Pulmonary artery endothelial cell (primary cell): ENCODE results near the gene PLEKHG3. TPM values are rescaled to one million over a fixed set of nuclear protein-coding genes. Genes with fewer than 3 reads are reported as not detected.
"Not testable (repeated sequence)": the region's sequence is repeated elsewhere in the genome, so short reads cannot be mapped to it uniquely, and the experiment has no call there.

Experiments used
- DNase-seq: peaks from one replicate; pipeline ENCODE4 v3.0.0-alpha.2; 2011; ENCODE audit warnings: low read depth, low spot score
- total RNA-seq: library from RNA; depleted of rRNA; stranded (reverse); fragments of >200 nt; gene quantifications from 2 replicates; pipeline ENCODE4 v1.2.3, GENCODE V29; 2014

PLEKHG3 gene
- total RNA-seq, 1 donor from 2014 or later, result 2.5 TPM

DNA sequence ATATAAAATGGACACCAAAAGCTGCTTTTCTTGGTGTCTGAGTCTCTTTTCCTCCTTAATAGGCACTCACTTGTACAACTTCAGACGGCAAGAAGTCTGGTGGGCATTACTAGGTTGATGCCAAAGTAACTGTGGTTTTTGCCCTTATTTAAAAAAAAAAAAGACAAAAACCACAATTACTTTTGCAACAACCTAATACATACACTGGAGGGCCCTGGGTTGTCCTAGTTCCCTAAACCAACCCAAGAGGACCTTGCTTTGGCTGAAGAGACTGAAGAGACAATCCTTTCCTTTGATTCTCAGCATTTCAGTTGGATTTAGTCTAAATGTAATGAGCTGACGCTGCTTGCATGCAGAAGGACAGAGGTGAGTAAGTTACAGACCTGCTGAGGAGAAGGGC, 16.2 kb upstream of the PLEKHG3 start:
- no peak for DNase-seq

DNA sequence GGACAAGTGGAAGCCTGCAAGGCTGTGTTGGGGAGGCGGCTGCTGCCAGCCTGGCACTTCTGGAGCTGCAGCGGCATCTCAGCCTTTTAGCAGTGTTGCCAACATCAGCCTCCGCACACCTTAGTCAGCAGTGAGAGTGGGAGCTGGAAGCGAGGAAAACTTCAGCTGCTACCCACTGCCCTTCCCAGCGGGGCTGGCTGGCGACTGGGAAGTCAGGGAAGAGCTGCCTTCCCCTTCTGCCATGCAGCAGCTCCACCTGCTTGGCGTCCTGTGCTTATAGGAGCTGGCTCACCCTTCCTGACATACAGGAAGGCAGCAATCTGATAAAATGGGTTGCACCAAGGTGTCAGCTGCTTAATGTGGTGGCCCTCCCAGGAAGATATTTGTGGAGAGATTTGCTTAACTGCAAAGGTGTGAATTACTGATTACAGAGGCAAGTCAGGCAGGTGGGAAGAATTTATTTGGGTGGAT, 15.4 kb upstream of the PLEKHG3 start:
- DNase-seq, result no peak

DNA sequence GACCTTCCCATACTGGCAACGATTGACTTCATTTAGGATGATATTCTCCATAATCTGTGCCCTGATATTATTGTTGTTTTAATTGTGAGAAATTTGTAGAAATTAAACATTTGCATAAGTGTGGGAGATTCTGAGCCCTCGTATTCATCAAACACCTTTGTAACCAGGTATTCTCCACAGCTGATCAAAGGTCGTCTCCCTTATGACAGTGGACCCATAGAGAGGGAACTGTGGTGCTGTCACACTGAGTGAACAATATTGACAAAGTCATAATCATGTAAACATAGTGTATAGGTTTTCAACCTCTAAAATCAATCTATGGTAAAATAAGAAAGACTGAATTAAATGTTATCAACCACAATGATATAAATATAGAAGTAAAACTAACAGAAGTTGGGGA, 14.9 kb upstream of the PLEKHG3 start:
- DNase-seq, result no peak

DNA sequence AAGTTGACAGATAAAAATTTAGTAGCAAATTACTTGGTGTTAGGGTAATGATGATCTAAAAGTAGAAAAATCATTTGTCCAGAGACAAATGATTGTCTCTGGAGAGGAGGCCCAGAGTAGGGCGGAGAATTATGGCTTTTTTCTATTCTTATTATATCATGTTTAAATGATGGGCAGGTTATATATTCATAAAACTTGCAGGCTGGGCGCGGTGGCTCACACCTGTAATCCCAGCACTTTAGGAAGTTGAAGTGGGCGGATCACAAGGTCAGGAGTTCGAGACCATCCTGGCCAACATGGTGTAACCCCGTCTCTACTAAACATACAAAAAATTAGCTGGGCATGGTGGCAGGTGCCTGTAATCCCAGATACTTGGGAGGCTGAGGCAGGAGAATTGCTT, 13.6 kb upstream of the PLEKHG3 start:
- not testable (repeated sequence) for DNase-seq

DNA sequence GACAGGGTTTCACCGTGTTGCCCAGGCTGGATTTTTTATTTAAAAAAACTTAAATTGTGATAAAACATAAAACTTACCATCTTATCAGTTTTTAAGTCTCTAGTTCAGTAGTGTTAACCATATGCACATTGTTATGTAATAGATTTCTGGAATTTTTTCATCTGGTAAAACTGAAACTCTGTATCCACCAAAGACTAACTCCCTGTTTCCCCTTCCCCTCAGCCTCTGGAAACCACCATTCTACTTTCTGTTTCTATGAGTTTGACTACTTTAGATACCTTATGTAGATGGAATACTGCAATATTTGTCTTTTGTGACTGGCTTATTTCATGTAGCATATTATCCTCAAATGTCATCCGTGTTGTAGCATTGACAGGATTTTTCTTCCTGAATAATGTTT, 12.8 kb upstream of the PLEKHG3 start:
- DNase-seq, result no peak

DNA sequence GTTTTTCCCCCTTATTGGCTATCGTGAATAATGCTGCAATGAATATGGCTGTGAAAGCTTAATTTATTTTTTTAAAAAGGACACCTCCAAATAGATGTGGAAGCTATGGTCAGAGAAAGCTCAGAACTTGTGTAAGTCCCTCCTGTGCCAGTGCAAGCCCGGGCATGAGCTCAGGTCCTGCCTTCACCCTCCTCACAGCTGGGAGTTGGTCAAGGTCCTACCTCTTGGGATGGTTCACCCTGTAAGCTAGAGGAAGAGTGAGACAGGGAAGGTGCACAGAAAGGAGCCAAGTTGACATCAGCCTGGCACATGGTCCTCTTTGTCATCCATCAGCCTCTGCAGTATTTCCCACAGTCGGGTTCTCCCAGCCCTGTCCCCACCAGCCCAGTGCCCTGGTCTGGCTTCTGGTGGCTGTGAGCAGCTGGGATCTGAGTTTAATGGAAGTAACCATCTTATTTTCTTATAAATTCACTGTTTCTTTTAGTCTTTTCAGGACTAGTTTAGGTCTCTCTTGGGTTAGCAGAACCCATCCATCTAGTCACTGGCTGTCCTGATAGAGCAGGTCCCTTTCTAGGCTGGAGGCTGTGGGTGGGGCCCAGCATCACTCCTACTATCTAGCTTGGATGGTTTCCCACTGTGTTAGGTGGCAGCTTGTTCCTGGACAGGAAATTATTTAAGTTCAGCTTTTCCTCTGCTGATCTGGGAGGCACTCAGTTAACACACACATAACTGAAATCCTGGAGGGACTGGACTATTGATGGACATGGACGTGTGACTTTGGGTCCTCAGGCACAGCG, 11.8 kb upstream of the PLEKHG3 start:
- no peak for DNase-seq

DNA sequence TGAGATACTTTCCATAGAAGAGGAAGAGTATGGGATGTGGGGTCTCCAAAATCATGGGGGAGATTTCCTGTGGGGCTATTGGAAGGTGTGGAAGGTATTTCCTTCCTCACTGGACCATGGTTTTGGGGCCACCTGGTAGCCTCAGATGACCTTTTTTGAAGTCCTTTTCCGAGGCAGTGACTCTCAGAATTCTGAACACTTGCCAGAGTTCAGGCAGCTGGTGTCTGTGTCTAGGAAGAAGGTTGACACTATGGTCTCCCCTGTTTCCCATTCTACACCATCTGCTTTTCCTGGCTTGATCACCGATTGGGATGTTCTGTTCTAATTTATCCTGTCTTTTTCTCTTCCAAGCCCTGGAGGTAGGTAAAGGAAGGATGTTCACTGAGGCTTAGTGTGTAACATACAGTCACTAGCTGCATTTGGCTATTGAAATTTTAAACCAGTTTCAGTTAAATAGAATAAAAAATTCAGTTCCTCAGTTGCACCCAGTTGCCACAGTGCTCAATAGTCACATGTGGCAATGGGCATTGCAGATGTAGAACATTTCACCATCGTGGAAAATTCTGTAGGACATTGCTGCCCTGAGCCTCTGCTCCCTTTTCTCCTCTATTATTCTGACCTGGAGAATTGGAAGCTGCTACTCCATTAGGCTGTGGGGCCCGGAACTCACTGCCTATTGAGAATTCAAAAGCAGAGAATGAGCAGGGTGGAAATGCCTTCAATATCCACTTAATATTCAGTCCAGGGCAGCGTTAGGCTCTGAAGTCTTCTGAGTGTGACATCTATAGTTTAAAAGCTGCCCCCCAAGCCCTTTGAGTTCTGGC, 11.0 kb upstream of the PLEKHG3 start:
- no peak for DNase-seq

DNA sequence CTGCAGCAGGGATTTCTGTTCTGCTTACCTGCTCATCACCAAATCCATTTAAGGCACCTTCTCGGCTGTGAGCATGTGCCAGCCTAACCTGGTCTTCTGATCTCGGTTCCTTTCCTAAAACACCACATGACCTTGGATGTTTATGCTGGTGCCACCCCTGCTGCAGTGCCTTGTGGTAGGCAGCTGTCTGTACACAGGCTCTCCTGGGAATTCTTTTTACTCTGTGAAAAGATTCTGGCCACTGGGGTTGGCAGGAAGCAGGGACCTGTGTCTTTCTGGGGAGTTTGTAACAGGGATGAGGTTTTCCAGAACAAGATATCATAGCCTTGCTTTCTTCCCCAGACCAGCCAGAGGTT, 10.4 kb upstream of the PLEKHG3 start:
- no peak for DNase-seq

DNA sequence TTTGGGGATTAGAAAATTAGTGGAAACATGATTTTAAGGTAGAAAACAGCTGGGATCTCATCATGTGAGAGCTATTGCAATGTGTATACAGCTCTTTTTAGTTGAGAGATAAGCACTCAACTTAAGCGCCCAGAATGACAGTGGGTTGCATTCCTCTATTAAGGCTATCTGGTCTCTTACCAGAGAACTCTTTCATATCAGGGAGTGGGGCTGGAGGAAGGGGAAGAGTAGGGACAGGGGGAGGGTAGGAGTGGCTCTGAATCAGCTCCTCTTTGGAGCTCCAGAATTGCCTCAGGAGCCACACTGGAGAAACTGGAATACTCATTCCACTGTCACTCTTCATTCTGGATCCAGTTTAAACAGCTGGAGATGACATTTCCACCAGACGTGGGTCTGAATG, 9.2 kb upstream of the PLEKHG3 start:
- DNase-seq, result no peak

DNA sequence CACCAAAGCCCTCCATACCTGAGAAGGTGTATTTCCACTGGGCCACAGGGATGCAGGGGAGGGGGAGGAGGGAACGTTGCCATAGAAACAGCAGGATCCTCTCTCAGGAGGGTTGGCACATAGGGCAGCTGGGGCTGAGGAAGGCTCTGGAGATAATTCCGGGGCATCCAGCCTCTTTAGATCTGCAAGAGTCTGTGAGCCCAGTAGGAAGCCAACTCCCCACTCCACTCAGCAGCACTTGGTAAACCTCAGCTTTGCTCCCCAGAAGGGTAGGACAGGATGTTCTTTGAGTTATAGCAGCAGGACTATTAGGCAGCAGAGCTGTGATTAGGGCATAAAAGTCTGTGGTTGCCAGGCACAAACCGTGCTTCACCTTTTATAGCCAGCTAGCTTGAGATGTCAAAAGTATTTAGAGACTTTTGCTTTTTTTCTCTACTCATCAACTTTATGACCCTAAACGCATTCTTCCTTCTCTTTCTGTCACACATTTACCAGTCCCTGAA, 7.8 kb upstream of the PLEKHG3 start:
- no peak for DNase-seq

DNA sequence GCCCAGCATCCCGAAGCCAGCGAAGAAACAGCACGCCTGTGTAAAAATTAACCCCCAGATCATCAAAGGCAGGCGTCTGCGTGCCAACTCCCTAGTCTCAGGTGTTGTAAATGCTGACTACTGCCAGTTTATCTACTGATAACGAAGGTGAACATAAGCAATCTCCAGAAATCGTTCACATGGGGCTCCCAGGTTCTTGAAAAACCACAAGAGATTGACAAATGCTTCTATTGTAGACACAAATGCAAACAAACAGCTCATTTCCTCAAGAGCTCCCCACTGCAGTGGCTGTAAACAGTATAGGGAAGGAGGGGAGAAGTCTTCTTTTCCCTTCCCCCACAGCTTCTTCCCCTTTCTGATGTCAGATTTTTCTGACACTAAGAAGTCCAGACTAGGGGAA, 5.3 kb upstream of the PLEKHG3 start:
- no peak for DNase-seq

DNA sequence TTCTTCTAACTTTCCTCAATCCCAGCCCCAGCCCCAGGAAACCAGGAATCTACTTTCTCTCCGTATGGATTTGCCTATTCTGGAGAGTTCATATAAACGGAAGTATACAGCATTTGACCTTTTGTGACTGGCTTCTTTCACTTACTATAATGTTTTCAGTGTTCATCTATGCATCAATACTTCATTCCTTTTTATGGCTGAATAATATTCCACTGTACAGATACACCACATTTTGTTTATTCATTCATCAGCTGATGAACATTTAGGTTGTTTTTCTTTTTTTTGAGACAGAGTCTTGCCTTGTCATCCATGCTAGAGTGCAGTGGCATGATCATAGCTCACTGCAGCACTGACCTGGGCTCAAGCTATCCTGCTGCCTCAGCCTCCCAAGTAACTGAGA, 3.9 kb upstream of the PLEKHG3 start:
- DNase-seq, result no peak

DNA sequence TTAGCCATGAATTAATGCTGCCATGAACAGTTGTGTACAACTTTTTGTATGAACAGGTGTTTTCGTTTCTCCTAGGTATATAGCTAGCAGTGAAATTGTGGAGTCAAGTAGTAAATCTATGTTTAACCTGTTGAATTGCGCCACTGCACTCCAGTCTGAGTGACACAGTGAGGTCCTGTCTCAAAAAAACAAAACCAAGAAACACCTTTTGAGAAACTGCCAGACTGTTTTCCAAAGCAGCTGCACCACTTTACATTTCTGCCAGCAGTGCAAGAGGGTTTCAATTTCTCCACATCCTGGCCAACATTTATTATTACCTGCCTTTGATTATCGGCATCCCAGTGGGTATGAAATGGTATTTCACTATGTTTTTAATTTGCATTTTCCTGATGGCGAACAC, 3.3 kb upstream of the PLEKHG3 start:
- no peak for DNase-seq

DNA sequence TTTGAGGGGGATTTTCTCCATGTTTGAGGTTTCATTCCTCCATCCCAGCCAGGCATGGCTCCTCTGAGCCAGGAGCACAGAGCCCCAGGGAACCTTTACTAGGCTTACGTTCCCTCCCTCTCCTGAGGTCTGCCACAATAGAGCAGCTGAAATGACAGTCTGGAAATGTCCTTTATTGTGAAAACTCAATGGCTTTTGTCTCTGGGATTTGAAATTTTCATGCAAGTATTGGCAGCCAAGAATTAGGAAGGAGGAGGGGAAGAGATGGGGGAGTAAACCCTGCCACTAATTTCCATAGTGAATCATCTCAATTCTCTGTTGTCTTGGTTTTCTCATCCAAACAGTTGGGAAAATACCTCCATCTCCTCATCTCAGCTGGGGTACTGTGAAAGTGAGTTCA, 2.6 kb upstream of the PLEKHG3 start:
- no peak for DNase-seq

DNA sequence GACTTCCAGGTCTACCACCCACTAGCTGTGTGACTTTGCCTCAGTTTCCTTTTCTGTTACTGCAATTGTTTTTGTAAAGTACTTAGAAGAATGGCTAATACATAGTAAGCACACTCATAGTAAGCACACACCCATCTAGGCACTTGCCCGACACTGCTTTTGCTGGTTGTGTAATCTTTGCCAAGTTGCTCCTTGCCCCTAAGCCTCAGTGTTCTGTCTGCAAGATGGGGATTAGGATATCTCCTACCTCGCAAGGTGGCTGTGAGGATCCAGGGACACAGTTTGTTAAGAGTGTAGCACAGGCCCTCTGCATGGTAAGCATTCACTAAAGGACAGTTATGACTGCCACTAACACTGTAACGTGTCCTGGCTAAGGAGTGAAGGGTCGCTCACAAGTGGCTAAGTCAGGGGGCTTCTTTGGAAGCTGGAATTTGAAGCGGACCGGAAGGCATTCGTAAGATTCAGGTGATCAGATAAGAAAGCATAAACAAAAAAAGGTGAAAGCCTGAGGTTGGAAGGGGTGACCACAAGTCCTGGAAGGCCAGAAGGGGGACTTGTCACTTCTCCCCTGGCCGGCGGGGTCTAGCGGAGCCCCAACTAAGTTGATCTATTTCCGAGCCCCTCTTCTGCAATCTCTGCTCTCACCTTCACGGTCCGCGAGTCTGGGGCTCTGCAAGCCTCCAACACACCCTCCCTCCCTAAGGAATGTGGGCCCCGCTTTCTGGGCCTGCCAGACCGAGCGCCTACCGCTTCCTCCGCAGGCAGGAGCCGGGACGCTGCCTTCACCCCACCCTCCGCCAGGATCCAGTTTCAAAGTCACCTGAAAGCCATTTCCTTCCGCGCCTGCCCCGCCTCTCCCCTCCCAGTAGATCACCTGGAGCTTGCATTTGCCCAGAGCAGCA, 1.5 kb upstream of the PLEKHG3 start:
- DNase-seq, result no peak

DNA sequence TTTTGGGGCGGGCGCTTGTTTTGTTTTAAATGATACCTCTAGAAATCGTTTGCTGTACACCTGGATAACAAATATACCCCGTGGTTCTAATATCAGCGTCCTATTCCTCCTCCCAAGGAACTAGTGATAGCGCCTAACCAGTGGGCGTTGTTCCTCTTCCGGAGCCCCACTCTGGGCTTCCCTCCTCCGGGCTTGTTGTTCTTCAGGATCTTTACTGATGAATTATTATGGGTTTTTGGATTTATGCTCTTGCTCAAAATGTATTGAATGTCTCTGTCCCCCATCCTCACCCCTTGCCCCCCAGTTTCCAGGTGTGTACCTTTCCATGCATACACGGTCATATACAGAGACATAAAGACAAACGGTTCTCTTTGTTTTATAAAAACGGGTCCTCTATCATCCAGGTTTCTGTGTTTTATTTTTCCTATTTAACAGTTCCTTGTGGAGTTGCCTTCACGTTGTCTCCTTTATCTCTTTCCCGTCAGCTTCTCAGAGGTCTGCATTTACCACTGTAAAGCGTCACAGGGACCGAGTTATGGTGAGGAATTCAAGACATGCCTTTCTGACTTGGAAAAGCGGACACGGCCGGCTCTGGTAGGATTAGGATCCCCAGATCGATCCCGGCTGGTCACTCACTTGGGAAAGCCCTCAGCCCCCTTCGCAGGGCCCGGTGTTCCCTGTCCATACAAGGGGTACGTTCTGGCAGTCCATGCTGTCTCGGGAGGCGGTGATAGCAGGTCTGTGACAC, 655 bp upstream of the PLEKHG3 start:
- DNase-seq, result no peak

DNA sequence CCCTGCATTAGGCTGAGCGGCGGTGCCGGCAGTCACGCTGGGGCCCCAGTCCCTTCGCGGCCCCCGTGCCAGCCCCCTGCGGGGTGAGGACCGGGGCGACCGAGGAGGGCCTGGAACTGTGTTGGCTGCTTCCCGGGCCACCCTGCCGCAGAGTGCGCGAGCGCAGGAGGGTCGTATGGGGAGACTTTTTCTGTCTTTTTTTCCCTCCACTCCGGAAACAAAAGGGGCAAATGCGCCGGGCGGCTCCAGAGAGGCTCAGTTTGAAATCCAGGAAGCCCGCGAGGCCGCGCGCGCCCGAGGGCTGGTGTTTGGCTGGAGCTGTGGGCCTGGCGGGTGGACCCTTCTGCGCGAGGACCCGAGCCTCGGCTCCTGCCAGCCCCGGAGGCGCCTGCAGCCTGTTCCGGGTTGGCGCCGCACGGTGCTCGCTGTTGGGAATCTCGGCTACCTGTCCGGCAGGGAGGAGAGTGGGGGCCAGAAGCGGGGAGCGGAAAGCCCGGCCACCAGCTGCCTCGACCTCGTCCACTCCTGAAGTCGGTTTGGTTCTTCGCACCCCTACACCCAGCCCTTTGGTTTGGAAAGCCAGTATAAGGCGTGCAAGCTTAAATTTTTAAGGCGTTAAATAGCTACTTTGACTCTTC, 638 bp downstream of the PLEKHG3 start:
- DNase-seq, result no peak

DNA sequence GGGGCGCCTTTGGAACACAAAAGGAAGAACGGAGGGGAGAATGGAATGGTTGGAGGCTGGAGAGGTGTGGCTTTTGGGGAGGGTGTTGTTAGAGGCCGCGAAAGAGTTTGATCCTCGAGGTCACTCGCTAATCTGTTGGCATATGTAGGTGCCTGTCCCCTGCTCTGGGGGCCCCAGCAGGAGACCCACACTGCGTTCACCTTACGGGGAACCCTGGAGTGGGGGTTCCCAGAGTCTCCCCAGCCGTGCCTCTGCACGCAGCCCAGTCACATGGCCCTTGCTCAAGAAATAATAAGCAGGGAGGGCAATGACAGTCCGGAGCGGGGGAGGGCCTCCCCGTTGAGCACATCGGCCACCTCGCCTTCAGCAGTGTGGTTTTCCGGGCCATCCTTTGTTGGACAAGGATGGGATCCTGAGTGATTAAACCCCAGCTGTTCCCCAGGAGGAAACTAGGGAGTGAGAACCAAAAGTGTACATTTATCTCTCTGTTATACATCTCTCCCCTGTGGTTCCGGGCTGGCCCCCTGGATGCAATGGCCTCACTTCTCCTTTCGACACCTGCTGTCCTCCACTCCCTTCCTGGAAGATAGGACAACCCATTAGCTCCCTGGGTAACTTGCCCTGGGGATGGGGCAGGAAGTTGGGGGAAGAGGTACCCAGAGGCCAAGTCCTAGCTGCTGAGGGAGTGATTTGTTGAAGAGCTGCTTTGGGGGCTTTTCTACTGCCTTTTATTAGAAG, 1.3 kb downstream of the PLEKHG3 start:
- DNase-seq, result no peak

DNA sequence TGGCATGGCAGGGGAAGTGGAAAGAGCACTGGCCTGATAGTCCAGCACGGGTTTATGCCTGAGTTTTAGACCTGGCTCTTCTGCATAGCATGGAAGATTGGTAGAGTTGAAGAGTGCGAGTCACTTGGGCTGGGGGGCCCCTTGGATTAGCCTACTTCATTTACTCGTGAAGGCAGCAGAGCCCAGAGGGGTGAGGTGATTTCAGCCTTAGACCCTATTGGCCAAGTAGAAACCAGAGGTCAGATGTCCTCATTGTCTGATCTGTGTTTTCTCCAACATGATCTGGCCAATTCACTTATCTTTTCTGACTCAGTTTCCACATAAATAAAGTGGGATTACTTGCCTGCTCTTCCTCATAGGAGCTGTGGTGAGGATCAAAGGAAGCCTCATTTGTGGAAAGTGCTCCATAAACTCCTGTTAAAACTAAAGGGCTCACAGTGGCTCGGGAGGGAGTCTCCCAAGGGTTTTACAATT, 1.9 kb downstream of the PLEKHG3 start:
- DNase-seq, result no peak
